Measurements from ENCODE around the gene CHP1. TPM values are rescaled to one million over a fixed set of nuclear protein-coding genes. Genes with fewer than 3 reads are reported as not detected.

CHP1 gene
- total RNA-seq, 1 experiment from 2014 or later, result 76.5 TPM

DNA sequence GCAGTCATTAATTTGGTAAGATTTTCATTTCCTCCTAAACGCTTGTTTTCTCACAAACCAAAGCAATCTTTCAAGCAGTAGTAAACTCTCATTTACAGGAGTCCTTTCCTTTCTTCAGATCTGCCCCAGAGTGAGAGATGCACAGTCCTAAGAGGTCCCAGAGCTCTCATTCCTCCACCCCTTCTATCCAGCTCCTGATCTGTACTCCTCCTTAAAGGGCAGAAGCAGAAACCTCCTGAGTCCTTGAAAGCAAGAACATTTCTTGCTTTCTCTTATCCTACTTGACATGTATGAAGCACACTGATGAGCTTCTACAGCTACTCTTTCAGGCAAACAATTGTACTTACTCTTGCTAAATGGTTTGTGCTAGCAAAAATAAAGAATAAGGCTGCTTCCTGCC lies 12.2 kb upstream of the CHP1 start:
- CTCF ChIA-PET, result interaction anchor here (1.1 to 2.5 kb wide), 3 partner anchors 12 to 325 kb away, joined by 3 to 9 read pairs (median 3); partner anchors contain the start of genes CHP1 and VPS18

DNA sequence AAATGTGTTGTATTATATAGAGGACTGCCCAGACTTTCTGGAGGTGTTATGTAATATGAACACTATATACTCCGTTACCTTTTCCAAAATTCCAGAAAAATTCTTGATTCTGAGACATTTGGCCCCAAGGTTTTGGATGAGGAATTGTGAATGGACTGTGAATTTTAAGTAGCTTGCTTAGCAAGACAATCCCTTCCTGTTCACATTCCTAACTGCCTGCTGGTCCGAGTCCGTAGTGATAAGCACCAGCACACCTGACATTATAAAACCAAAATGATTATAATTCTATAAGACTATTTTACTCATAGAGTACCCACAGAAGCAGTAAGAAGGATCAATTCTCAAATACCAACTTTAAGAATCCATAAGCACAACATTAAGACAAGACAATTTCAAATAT lies 11.7 kb upstream of the CHP1 start:
- no peaks in the 10 kb centered on the region; the same call in 1 of the 2 replicates for H3K27me3 Mint-ChIP-seq (ENCODE audit: low read depth)
- H3K9me3 Mint-ChIP-seq, result no peaks in the 10 kb centered on the region
- ChIA-PET CTCF (interaction anchor here (1.1 to 2.5 kb wide), 3 partner anchors 12 to 325 kb away, joined by 3 to 9 read pairs (median 3); partner anchors contain the start of genes CHP1 and VPS18), POLR2A (no interaction called here)
- peaks cover 16% of the 10 kb centered on the region for H3K4me1 Mint-ChIP-seq
- DNase-seq (ENCODE audit: low spot score) (no peak), ATAC-seq (peak; percentile 71)
- H3K4me3 Mint-ChIP-seq, result peak overlapping the region; percentile 11; the same call in 1 of the 2 replicates
- no peaks in the 10 kb centered on the region for H3K36me3 Mint-ChIP-seq
- TF ChIP-seq, protein P1, sequence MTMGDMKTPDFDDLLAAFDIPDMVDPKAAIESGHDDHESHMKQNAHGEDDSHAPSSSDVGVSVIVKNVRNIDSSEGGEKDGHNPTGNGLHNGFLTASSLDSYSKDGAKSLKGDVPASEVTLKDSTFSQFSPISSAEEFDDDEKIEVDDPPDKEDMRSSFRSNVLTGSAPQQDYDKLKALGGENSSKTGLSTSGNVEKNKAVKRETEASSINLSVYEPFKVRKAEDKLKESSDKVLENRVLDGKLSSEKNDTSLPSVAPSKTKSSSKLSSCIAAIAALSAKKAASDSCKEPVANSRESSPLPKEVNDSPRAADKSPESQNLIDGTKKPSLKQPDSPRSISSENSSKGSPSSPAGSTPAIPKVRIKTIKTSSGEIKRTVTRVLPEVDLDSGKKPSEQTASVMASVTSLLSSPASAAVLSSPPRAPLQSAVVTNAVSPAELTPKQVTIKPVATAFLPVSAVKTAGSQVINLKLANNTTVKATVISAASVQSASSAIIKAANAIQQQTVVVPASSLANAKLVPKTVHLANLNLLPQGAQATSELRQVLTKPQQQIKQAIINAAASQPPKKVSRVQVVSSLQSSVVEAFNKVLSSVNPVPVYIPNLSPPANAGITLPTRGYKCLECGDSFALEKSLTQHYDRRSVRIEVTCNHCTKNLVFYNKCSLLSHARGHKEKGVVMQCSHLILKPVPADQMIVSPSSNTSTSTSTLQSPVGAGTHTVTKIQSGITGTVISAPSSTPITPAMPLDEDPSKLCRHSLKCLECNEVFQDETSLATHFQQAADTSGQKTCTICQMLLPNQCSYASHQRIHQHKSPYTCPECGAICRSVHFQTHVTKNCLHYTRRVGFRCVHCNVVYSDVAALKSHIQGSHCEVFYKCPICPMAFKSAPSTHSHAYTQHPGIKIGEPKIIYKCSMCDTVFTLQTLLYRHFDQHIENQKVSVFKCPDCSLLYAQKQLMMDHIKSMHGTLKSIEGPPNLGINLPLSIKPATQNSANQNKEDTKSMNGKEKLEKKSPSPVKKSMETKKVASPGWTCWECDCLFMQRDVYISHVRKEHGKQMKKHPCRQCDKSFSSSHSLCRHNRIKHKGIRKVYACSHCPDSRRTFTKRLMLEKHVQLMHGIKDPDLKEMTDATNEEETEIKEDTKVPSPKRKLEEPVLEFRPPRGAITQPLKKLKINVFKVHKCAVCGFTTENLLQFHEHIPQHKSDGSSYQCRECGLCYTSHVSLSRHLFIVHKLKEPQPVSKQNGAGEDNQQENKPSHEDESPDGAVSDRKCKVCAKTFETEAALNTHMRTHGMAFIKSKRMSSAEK (CRISPR knock-in tag; IDR thresholded peaks at IDR 0.05; ENCODE audit: borderline replicate concordance), result no peak
- TF ChIP-seq SP1 (CRISPR knock-in tag; conservative IDR thresholded peaks at IDR 0.05) (no peak), RORB (CRISPR knock-in tag; IDR thresholded peaks at IDR 0.05) (no peak), TCF7 (CRISPR knock-in tag; IDR thresholded peaks at IDR 0.05; ENCODE audit: low read depth) (no peak), ZNF121 (CRISPR knock-in tag; IDR thresholded peaks at IDR 0.05) (no peak)
- TF ChIP-seq, protein P2, sequence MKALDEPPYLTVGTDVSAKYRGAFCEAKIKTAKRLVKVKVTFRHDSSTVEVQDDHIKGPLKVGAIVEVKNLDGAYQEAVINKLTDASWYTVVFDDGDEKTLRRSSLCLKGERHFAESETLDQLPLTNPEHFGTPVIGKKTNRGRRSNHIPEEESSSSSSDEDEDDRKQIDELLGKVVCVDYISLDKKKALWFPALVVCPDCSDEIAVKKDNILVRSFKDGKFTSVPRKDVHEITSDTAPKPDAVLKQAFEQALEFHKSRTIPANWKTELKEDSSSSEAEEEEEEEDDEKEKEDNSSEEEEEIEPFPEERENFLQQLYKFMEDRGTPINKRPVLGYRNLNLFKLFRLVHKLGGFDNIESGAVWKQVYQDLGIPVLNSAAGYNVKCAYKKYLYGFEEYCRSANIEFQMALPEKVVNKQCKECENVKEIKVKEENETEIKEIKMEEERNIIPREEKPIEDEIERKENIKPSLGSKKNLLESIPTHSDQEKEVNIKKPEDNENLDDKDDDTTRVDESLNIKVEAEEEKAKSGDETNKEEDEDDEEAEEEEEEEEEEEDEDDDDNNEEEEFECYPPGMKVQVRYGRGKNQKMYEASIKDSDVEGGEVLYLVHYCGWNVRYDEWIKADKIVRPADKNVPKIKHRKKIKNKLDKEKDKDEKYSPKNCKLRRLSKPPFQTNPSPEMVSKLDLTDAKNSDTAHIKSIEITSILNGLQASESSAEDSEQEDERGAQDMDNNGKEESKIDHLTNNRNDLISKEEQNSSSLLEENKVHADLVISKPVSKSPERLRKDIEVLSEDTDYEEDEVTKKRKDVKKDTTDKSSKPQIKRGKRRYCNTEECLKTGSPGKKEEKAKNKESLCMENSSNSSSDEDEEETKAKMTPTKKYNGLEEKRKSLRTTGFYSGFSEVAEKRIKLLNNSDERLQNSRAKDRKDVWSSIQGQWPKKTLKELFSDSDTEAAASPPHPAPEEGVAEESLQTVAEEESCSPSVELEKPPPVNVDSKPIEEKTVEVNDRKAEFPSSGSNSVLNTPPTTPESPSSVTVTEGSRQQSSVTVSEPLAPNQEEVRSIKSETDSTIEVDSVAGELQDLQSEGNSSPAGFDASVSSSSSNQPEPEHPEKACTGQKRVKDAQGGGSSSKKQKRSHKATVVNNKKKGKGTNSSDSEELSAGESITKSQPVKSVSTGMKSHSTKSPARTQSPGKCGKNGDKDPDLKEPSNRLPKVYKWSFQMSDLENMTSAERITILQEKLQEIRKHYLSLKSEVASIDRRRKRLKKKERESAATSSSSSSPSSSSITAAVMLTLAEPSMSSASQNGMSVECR (CRISPR knock-in tag; IDR thresholded peaks at IDR 0.05; ENCODE audit: borderline replicate concordance), result no peak
- TF ChIP-seq, protein P3, sequence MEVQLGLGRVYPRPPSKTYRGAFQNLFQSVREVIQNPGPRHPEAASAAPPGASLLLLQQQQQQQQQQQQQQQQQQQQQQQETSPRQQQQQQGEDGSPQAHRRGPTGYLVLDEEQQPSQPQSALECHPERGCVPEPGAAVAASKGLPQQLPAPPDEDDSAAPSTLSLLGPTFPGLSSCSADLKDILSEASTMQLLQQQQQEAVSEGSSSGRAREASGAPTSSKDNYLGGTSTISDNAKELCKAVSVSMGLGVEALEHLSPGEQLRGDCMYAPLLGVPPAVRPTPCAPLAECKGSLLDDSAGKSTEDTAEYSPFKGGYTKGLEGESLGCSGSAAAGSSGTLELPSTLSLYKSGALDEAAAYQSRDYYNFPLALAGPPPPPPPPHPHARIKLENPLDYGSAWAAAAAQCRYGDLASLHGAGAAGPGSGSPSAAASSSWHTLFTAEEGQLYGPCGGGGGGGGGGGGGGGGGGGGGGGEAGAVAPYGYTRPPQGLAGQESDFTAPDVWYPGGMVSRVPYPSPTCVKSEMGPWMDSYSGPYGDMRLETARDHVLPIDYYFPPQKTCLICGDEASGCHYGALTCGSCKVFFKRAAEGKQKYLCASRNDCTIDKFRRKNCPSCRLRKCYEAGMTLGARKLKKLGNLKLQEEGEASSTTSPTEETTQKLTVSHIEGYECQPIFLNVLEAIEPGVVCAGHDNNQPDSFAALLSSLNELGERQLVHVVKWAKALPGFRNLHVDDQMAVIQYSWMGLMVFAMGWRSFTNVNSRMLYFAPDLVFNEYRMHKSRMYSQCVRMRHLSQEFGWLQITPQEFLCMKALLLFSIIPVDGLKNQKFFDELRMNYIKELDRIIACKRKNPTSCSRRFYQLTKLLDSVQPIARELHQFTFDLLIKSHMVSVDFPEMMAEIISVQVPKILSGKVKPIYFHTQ (CRISPR knock-in tag; IDR thresholded peaks at IDR 0.05), result no peak
- TF ChIP-seq, protein P4, sequence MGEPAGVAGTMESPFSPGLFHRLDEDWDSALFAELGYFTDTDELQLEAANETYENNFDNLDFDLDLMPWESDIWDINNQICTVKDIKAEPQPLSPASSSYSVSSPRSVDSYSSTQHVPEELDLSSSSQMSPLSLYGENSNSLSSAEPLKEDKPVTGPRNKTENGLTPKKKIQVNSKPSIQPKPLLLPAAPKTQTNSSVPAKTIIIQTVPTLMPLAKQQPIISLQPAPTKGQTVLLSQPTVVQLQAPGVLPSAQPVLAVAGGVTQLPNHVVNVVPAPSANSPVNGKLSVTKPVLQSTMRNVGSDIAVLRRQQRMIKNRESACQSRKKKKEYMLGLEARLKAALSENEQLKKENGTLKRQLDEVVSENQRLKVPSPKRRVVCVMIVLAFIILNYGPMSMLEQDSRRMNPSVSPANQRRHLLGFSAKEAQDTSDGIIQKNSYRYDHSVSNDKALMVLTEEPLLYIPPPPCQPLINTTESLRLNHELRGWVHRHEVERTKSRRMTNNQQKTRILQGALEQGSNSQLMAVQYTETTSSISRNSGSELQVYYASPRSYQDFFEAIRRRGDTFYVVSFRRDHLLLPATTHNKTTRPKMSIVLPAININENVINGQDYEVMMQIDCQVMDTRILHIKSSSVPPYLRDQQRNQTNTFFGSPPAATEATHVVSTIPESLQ (CRISPR knock-in tag; IDR thresholded peaks at IDR 0.05), result no peak
- peak overlapping the region; percentile 42 for H3K27ac Mint-ChIP-seq

More for the DNA sequence above, 12.2 kb upstream of the CHP1 start:
- TF ChIP-seq, protein P5, sequence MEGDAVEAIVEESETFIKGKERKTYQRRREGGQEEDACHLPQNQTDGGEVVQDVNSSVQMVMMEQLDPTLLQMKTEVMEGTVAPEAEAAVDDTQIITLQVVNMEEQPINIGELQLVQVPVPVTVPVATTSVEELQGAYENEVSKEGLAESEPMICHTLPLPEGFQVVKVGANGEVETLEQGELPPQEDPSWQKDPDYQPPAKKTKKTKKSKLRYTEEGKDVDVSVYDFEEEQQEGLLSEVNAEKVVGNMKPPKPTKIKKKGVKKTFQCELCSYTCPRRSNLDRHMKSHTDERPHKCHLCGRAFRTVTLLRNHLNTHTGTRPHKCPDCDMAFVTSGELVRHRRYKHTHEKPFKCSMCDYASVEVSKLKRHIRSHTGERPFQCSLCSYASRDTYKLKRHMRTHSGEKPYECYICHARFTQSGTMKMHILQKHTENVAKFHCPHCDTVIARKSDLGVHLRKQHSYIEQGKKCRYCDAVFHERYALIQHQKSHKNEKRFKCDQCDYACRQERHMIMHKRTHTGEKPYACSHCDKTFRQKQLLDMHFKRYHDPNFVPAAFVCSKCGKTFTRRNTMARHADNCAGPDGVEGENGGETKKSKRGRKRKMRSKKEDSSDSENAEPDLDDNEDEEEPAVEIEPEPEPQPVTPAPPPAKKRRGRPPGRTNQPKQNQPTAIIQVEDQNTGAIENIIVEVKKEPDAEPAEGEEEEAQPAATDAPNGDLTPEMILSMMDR (IDR thresholded peaks at IDR 0.05), result no peak
- TF ChIP-seq ZNF263 (CRISPR knock-in tag; IDR thresholded peaks at IDR 0.05; ENCODE audit: low read depth), result no peak
- TF ChIP-seq TEAD1 (CRISPR knock-in tag; IDR thresholded peaks at IDR 0.05), result no peak
- TF ChIP-seq SMAD4 (CRISPR knock-in tag; IDR thresholded peaks at IDR 0.05), result no peak
- TF ChIP-seq ZNF396 (CRISPR knock-in tag; IDR thresholded peaks at IDR 0.05; ENCODE audit: borderline replicate concordance), result no peak
- no peak for TF ChIP-seq RELA (CRISPR knock-in tag; IDR thresholded peaks at IDR 0.05; ENCODE audit: borderline replicate concordance)
- no peak for TF ChIP-seq MYBL2 (CRISPR knock-in tag; IDR thresholded peaks at IDR 0.05)
- TF ChIP-seq JUN (CRISPR knock-in tag; IDR thresholded peaks at IDR 0.05), result no peak
- no peak for TF ChIP-seq NFYB (CRISPR knock-in tag; conservative IDR thresholded peaks at IDR 0.05; ENCODE audit: low read depth)
- TF ChIP-seq, protein P6, sequence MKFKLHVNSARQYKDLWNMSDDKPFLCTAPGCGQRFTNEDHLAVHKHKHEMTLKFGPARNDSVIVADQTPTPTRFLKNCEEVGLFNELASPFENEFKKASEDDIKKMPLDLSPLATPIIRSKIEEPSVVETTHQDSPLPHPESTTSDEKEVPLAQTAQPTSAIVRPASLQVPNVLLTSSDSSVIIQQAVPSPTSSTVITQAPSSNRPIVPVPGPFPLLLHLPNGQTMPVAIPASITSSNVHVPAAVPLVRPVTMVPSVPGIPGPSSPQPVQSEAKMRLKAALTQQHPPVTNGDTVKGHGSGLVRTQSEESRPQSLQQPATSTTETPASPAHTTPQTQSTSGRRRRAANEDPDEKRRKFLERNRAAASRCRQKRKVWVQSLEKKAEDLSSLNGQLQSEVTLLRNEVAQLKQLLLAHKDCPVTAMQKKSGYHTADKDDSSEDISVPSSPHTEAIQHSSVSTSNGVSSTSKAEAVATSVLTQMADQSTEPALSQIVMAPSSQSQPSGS (CRISPR knock-in tag; IDR thresholded peaks at IDR 0.05; ENCODE audit: borderline replicate concordance, low read depth), result no peak
- TF ChIP-seq MXD4 (CRISPR knock-in tag; IDR thresholded peaks at IDR 0.05; ENCODE audit: borderline replicate concordance), result no peak
- TF ChIP-seq OVOL2 (CRISPR knock-in tag; IDR thresholded peaks at IDR 0.05; ENCODE audit: borderline replicate concordance), result no peak
- Mint-ChIP-seq H3K36me3 (no peaks in the 10 kb centered on the region), H3K4me1 (peaks cover 16% of the 10 kb centered on the region), H3K9me3 (no peaks in the 10 kb centered on the region), H3K27me3 (ENCODE audit: low read depth) (no peaks in the 10 kb centered on the region; the same call in 1 of the 2 replicates), H3K27ac (peak overlapping the region; percentile 42; the same call in 1 of the 2 replicates), H3K4me3 (peak overlapping the region; percentile 0; the same call in 1 of the 2 replicates)
- POLR2A ChIA-PET, result interaction anchor here (1.1 to 1.2 kb wide), 2 partner anchors 12 to 103 kb away, joined by 3 read pairs; partner anchors contain the start of genes CHP1 and INO80
- DNase-seq (ENCODE audit: low spot score), result no peak
- ATAC-seq, result peak; percentile 67
